ENCODE results near the gene FAM181B. TPM values are rescaled to one million over a fixed set of nuclear protein-coding genes. Genes with fewer than 3 reads are reported as not detected.

Gene FAM181B
- 0.02 to 0.10 TPM (median 0.04 TPM) in 4 of 5 replicates, not detected in the other for total RNA-seq (2022; extraction: Qiagen RNA extraction)

GRCh38 chr11:82733444-82734119 is at the start of gene FAM181B:
Gene FAM181B, minus strand, starts transcription at chr11:82733864. Its CDS starts 135 bp downstream, at chr11:82733729.

Other genes with a start within 250 kb of the FAM181B start
- gene PRCP, start 166.6 kb upstream of the FAM181B start, total RNA-seq (2022; extraction: Qiagen RNA extraction), result 47.0 to 53.4 TPM (median 49.7 TPM) in 5 replicates
- 16.1 to 19.4 TPM (median 18.4 TPM) in 5 replicates for gene DDIAS, start 167.9 kb upstream of the FAM181B start, total RNA-seq (2022; extraction: Qiagen RNA extraction)

All from A549 treated with CORT108297 at 1 μM for 4 hours (cell line).